ENCODE results near the gene MYO10. TPM values are rescaled to one million over a fixed set of nuclear protein-coding genes. Genes with fewer than 3 reads are reported as not detected.
A peak's percentile ranks its signal among the peaks of the same experiment; 100 is the strongest.

MYO10 gene
- total RNA-seq, 1 experiment from 2014 or later = 202 TPM

- POLR2A ChIA-PET (ENCODE audit: low non-redundant PET) = interaction anchor here (0.7 kb wide), 1 partner anchor 136 kb away, joined by 14 read pairs; no protein-coding TSS in a partner anchor
- Histone ChIP-seq H3K36me3 (ENCODE audit: insufficient read depth, low read length, poor library complexity, severe bottlenecking) (no peaks in the 10 kb centered on the region), H3K27ac (ENCODE audit: low read depth, low read length, poor library complexity, severe bottlenecking) (peak overlapping the region; percentile 39), H3K9me3 (ENCODE audit: low read depth, low read length, poor library complexity, severe bottlenecking) (no peaks in the 10 kb centered on the region), H3K27me3 (replicated peaks; ENCODE audit: insufficient read depth, low read depth, low read length, poor library complexity) (no peaks in the 10 kb centered on the region), H3K4me3 (ENCODE audit: low read depth, low read length, poor library complexity, severe bottlenecking) (no peak overlapping the region), H3K4me1 (ENCODE audit: insufficient read depth, low read length, poor library complexity, severe bottlenecking) (peaks cover 89% of the 10 kb centered on the region)
- no peak for TF ChIP-seq EZH2 (IDR thresholded peaks at IDR 0.05; ENCODE audit: borderline replicate concordance, low read depth, low read length, poor library complexity, severe bottlenecking)
- TF ChIP-seq, protein P1, sequence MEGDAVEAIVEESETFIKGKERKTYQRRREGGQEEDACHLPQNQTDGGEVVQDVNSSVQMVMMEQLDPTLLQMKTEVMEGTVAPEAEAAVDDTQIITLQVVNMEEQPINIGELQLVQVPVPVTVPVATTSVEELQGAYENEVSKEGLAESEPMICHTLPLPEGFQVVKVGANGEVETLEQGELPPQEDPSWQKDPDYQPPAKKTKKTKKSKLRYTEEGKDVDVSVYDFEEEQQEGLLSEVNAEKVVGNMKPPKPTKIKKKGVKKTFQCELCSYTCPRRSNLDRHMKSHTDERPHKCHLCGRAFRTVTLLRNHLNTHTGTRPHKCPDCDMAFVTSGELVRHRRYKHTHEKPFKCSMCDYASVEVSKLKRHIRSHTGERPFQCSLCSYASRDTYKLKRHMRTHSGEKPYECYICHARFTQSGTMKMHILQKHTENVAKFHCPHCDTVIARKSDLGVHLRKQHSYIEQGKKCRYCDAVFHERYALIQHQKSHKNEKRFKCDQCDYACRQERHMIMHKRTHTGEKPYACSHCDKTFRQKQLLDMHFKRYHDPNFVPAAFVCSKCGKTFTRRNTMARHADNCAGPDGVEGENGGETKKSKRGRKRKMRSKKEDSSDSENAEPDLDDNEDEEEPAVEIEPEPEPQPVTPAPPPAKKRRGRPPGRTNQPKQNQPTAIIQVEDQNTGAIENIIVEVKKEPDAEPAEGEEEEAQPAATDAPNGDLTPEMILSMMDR (conservative IDR thresholded peaks at IDR 0.05; ENCODE audit: low read depth, low read length) = no peak
- CTCF ChIA-PET = interaction anchor here (0.7 kb wide), 1 partner anchor 96 kb away, joined by 4 read pairs; no protein-coding TSS in a partner anchor
- intact Hi-C loops (cut with micrococcal nuclease; ENCODE audit: unreplicated experiment) = no loop called here
- BruUV-seq (replicated peaks) = no TSS peak
- DNase-seq (ENCODE audit: low spot score) = no peak
Measured at GRCh38 chr5:16886793-16887345, 49.2 kb downstream of the MYO10 start.

DNA sequence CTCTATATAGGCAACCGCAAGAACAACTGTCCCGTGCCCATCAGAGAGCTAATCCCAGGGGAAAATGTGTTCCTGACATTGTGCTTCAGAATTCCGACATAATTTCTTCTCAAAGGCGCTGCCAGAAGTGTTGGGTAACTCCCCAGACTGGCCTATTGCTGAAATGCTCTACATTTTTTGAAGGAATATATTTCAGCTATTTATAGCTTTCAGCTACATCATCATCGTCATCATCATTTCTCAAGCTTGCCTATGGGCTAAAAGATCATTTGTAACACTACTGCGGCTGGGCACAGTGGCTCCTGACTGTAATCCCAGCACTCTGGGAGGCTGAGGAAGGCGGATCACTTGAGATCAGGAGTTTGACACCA is 49.7 kb downstream of the MYO10 start:
- DNase-seq (ENCODE audit: low spot score) = no peak
- intact Hi-C loops (cut with micrococcal nuclease; ENCODE audit: unreplicated experiment) = no loop called here
- POLR2A ChIA-PET (ENCODE audit: low non-redundant PET) = interaction anchor here (0.7 kb wide), 1 partner anchor 137 kb away, joined by 14 read pairs; no protein-coding TSS in a partner anchor
- H3K4me1 ChIP-seq (ENCODE audit: insufficient read depth, low read length, poor library complexity, severe bottlenecking) = peaks cover 89% of the 10 kb centered on the region
- CTCF ChIA-PET = interaction anchor here (0.7 kb wide), 1 partner anchor 95 kb away, joined by 4 read pairs; no protein-coding TSS in a partner anchor
- H3K36me3 ChIP-seq (ENCODE audit: insufficient read depth, low read length, poor library complexity, severe bottlenecking) = no peaks in the 10 kb centered on the region
- no TSS peak for BruUV-seq (replicated peaks)
- TF ChIP-seq, protein P1 (conservative IDR thresholded peaks at IDR 0.05; ENCODE audit: low read depth, low read length) = no peak
- TF ChIP-seq EZH2 (IDR thresholded peaks at IDR 0.05; ENCODE audit: borderline replicate concordance, low read depth, low read length, poor library complexity, severe bottlenecking) = no peak
- no peaks in the 10 kb centered on the region for H3K27me3 ChIP-seq (replicated peaks; ENCODE audit: insufficient read depth, low read depth, low read length, poor library complexity)
- H3K27ac ChIP-seq (ENCODE audit: low read depth, low read length, poor library complexity, severe bottlenecking) = peak overlapping the region; percentile 39
- no peaks in the 10 kb centered on the region for H3K9me3 ChIP-seq (ENCODE audit: low read depth, low read length, poor library complexity, severe bottlenecking)
- no peak overlapping the region for H3K4me3 ChIP-seq (ENCODE audit: low read depth, low read length, poor library complexity, severe bottlenecking)

GRCh38 chr5:16885635-16886365 is 50.3 kb downstream of the MYO10 start:
- no peaks in the 10 kb centered on the region for H3K36me3 ChIP-seq (ENCODE audit: insufficient read depth, low read length, poor library complexity, severe bottlenecking)
- BruUV-seq (replicated peaks) = no TSS peak

More at GRCh38 chr5:16885635-16886365, 50.3 kb downstream of the MYO10 start:
- Histone ChIP-seq H3K4me1 (ENCODE audit: insufficient read depth, low read length, poor library complexity, severe bottlenecking) (peaks cover 89% of the 10 kb centered on the region), H3K27me3 (replicated peaks; ENCODE audit: insufficient read depth, low read depth, low read length, poor library complexity) (no peaks in the 10 kb centered on the region), H3K9me3 (ENCODE audit: low read depth, low read length, poor library complexity, severe bottlenecking) (no peaks in the 10 kb centered on the region), H3K4me3 (ENCODE audit: low read depth, low read length, poor library complexity, severe bottlenecking) (no peak overlapping the region), H3K27ac (ENCODE audit: low read depth, low read length, poor library complexity, severe bottlenecking) (peak overlapping the region; percentile 39)
- DNase-seq (ENCODE audit: low spot score) = no peak
- ChIA-PET CTCF (interaction anchor here (0.7 kb wide), 1 partner anchor 95 kb away, joined by 4 read pairs; no protein-coding TSS in a partner anchor), POLR2A (ENCODE audit: low non-redundant PET) (interaction anchor here (0.7 kb wide), 1 partner anchor 137 kb away, joined by 14 read pairs; no protein-coding TSS in a partner anchor)
- TF ChIP-seq, protein P1 (conservative IDR thresholded peaks at IDR 0.05; ENCODE audit: low read depth, low read length) = no peak
- TF ChIP-seq EZH2 (IDR thresholded peaks at IDR 0.05; ENCODE audit: borderline replicate concordance, low read depth, low read length, poor library complexity, severe bottlenecking) = no peak
- intact Hi-C loops (cut with micrococcal nuclease; ENCODE audit: unreplicated experiment) = no loop called here

Data from A673 (cell line).